ENCODE results near the gene PTBP1.

The PTBP1 gene

GRCh38 chr19:855566-856120 is 58.4 kb downstream of the PTBP1 start:
- DNase-seq = no peak

- DNase-seq = no peak
Measured at GRCh38 chr19:858284-858683, 61.0 kb downstream of the PTBP1 start.

- DNase-seq = no peak
Measured at GRCh38 chr19:858868-859843, 61.9 kb downstream of the PTBP1 start, which contains the start of gene CFD. TSS of gene CFD (plus strand) at chr19:859664. CDS start at chr19:859690, 26 bp downstream.

GRCh38 chr19:861141-861755 is 64.0 kb downstream of the PTBP1 start:
- DNase-seq = no peak

Data from activated CD8-positive, alpha-beta memory T cell treated with anti-CD3 and anti-CD28 coated beads for 24 hours (primary cell).